Astrocyte of the cerebellum (primary cell): ENCODE measurements around the gene MDM2.

Experiments
- DNase-seq: peaks from one replicate; pipeline ENCODE4 v3.0.0-alpha.2; 2011; ENCODE audit warnings: low read depth
- H3K4me3 ChIP-seq: 2 replicates; pipeline ENCODE4 v1.5.1; 2011; ENCODE audit warnings: mild to moderate bottlenecking, low read depth, low read length, moderate library complexity
- CTCF ChIP-seq: IDR thresholded peaks from 2 replicates; pipeline ENCODE4 v1.5.1; 2012; ENCODE audit warnings: low read length, low read depth, moderate library complexity, mild to moderate bottlenecking; ENCODE audit errors: missing control alignments
- in situ Hi-C: cut with HindIII; loops from 2 replicates; pipeline ENCODE4 v1.10.0; 2017; ENCODE audit warnings: low sequenced_read_pairs

MDM2 gene

GRCh38 chr12:68894276-68894855, 86.4 kb downstream of the MDM2 start:
- H3K4me3 ChIP-seq: no peak overlapping the region
- in situ Hi-C loops: no loop called here
- DNase-seq: no peak
- TF ChIP-seq CTCF: no peak

- in situ Hi-C loops: no loop called here
- H3K4me3 ChIP-seq: no peak overlapping the region
Measured at GRCh38 chr12:68896881-68897540, 89.0 kb downstream of the MDM2 start.

GRCh38 chr12:68899251-68899771, 91.3 kb downstream of the MDM2 start:
- peak; percentile 88 for DNase-seq
- peak; percentile 75 for TF ChIP-seq CTCF
- in situ Hi-C loops: no loop called here
- H3K4me3 ChIP-seq: no peak overlapping the region

More at GRCh38 chr12:68896881-68897540, 89.0 kb downstream of the MDM2 start:
- TF ChIP-seq CTCF: no peak
- DNase-seq: no peak

- no peak for TF ChIP-seq CTCF
- H3K4me3 ChIP-seq: no peak overlapping the region
- in situ Hi-C loops: no loop called here
- no peak for DNase-seq
Measured at GRCh38 chr12:68900241-68900640, 92.3 kb downstream of the MDM2 start.
